NCI-H1417 treated with DMSO at 0.1 percent for 48 hours (cell line): ENCODE measurements around the gene ARID1B.

ENCODE experiments used
- DNase-seq: peaks from one replicate; lab custom pipeline; 2025; lab: John Stamatoyannopoulos, UW

Gene ARID1B

GRCh38 chr6:157099912-157100593 is 322.9 kb downstream of the ARID1B start:
- DNase-seq, result no peak

GRCh38 chr6:157101166-157101565 is 324.0 kb downstream of the ARID1B start:
- no peak for DNase-seq

- DNase-seq, result no peak
Measured at GRCh38 chr6:157104803-157105202, 327.6 kb downstream of the ARID1B start.

GRCh38 chr6:157106487-157106886 is 329.3 kb downstream of the ARID1B start:
- DNase-seq, result no peak

GRCh38 chr6:157107571-157107914 is 330.4 kb downstream of the ARID1B start:
- no peak for DNase-seq

GRCh38 chr6:157107915-157108651 is 330.9 kb downstream of the ARID1B start:
- DNase-seq, result no peak

- no peak for DNase-seq
Measured at GRCh38 chr6:157108923-157109322, 331.7 kb downstream of the ARID1B start.

GRCh38 chr6:157110607-157111006 is 333.4 kb downstream of the ARID1B start:
- DNase-seq, result no peak

- DNase-seq, result no peak
Measured at GRCh38 chr6:157113389-157113788, 336.2 kb downstream of the ARID1B start.

GRCh38 chr6:157116426-157116825 is 339.2 kb downstream of the ARID1B start:
- no peak for DNase-seq

GRCh38 chr6:157117431-157118095 is 340.4 kb downstream of the ARID1B start:
- DNase-seq, result no peak

- DNase-seq, result no peak
Measured at GRCh38 chr6:157119502-157120027, 342.4 kb downstream of the ARID1B start.

- no peak for DNase-seq
Measured at GRCh38 chr6:157120534-157121232, 343.5 kb downstream of the ARID1B start.

- no peak for DNase-seq
Measured at GRCh38 chr6:157121897-157122296, 344.7 kb downstream of the ARID1B start.

- no peak for DNase-seq
Measured at GRCh38 chr6:157123234-157123633, 346.1 kb downstream of the ARID1B start.

GRCh38 chr6:157124485-157125254 is 347.5 kb downstream of the ARID1B start:
- no peak for DNase-seq

GRCh38 chr6:157125531-157125930 is 348.4 kb downstream of the ARID1B start:
- DNase-seq, result no peak

- no peak for DNase-seq
Measured at GRCh38 chr6:157126183-157127098, 349.3 kb downstream of the ARID1B start.

- no peak for DNase-seq
Measured at GRCh38 chr6:157128235-157128775, 351.1 kb downstream of the ARID1B start.

GRCh38 chr6:157131250-157131649 is 354.1 kb downstream of the ARID1B start:
- DNase-seq, result no peak
